Medulla oblongata (tissue), 1 donor: ENCODE measurements around the gene FBXW9.
"Not testable (repeated sequence)": the region's sequence is repeated elsewhere in the genome, so short reads cannot be mapped to it uniquely, and the experiment has no call there.

Source experiments
- DNase-seq: peaks from one replicate; pipeline ENCODE4 v3.0.0-alpha.2; 2015; ENCODE audit errors: extremely low spot score

The FBXW9 gene

DNA sequence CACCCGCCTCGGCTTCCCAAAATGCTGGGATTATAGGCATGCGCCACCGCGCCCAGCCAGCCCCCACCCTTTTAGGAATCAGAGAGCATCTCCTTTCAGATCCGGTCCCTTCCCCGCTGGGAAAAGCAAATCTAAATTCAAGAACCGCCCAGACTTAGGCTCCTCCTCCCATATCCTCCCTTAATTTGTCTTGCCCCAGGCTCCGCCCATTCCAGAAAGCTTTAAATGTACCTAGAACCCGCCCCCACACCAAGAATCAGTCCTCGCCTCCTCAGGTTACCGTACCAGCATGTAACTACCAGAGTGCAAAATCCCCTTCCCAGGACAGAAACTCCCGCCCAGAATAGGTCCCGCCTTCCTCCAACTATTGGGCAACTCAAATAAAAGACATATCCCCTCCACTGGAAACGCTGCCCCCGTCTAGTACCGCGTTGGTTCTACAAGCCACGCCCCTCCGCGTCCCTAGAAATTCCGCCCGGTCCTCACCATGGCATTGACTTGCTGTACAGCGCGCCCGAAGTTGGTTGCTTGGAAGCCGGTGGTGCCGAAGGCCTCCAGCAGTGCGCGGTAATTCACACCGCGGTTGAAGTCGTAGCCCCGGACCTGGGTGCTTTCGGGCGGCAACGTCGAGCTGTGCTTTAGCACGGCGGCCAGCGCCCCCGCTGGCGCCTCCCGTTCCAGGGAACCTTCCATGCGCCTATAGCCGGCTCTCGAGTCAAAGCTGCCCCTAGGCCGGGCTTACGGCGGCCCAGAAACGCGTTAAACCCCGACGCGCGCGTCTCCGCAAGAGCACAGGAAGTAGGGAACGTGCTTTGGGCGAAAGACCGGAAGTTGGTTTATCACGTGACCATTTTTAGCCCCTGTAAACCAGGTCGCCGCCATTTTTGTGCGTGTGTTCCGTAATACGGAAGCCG, 15.1 kb downstream of the FBXW9 start, which contains the start of gene DHPS:
TSS of gene DHPS (minus strand) at position 807 of the 914 bp plus-strand sequence. CDS start at position 693, 114 bp downstream.
- peak; percentile 97 for DNase-seq

- DNase-seq: no peak
These were observed 16.4 kb downstream of the FBXW9 start for GRCh38 chr19:12680034-12680433.

- DNase-seq: not testable (repeated sequence)
These were observed 18.4 kb downstream of the FBXW9 start for GRCh38 chr19:12678039-12678438.

DNA sequence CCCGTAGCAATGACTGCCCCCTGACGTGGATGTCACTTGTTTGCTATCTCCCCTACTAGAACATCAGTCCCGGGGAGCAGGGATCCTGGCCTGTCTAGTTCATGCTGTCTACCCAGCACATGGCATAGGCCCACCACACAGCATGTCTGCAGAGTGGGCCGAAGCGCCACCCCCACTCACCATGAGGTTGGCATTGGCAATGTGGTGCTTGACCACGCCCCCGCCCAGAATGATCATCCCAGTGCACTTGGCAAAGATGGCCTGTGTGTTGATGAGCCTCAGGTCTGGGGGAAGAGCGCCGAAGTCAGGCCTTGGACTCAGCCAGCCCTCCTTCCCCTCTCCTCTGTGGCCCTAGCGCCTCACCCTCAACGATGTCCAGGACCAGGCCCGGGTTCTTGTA, 19.5 kb downstream of the FBXW9 start:
- DNase-seq: no peak

GRCh38 chr19:12676384-12676792, 20.0 kb downstream of the FBXW9 start:
- peak; percentile 68 for DNase-seq

- DNase-seq: no peak
These were observed 20.5 kb downstream of the FBXW9 start for GRCh38 chr19:12675940-12676339.

DNA sequence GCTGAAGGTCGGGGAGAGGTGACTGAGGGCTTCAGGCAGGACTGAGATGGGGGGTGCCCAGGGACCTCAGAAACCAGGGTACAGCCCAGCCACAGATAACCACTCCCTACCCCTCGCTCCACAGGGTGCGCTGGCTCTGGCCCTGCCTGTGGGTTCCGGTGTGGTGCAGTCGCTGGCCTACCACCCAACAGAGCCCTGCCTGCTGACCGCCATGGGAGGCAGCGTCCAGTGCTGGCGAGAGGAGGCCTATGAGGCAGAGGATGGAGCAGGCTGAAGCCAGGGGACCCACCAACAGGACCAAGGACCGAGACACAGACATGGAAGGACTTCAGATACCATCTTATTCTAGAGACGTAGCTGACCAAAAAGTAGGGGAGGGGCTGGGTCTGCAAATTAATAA, 21.0 kb downstream of the FBXW9 start:
- DNase-seq: no peak

DNA sequence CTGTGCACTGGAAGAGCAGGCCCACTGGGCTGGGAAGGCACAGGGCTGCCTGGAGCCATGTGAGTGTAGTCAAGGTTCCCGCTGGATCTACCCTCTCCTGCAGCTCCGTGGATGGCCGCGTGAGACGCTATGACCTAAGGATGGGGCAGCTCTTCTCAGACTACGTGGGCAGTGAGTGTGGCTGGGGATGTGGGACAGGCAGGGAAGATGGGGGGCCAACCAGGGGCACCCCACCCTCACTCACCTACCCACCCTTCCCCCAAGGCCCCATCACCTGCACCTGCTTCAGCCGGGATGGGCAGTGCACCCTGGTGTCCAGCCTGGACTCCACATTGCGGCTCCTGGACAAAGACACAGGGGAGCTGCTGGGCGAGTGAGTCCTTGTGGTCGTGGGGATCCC, 23.7 kb downstream of the FBXW9 start:
- no peak for DNase-seq

- DNase-seq: no peak
These were observed 26.1 kb downstream of the FBXW9 start for GRCh38 chr19:12670159-12670928.

- DNase-seq: peak; percentile 91
These were observed 26.9 kb downstream of the FBXW9 start for GRCh38 chr19:12669270-12670158.

DNA sequence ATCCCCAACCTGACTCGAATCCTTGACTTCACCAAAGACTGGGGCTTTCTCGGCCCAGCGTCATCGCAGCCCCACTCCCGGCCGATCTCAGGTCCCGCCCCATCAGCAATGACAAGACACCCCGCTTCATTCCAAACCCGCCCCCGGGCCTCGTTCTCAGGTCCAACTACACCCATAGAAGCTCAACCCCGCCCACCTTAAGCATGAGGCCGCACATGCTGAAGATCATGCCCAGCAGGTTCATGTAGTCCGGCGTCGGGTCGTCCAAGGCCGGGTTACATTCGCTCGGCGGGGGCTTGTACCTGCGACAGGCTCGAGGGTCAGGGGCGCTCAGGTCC, 27.5 kb downstream of the FBXW9 start:
- DNase-seq: peak; percentile 38

DNA sequence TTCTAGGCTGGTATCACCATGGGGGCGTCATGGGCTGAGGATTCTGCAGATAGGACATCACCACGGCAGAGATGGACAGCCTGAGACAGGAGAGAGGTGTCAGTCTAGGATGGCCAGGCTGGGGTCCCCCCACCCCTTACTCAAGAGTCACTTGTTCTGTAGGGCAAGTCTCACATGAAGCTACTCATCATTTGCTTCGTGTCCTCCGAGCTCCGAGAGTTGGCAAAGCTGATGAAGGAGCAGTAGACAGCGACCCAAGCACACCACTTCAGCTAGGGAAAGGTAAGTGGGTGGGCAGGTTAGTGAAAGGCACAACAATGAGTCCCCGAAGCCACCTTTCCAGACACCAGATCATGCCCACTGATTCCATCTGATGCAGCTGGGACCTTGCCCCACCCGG, 28.1 kb downstream of the FBXW9 start:
- no peak for DNase-seq

- no peak for DNase-seq
These were observed 28.6 kb downstream of the FBXW9 start for GRCh38 chr19:12667731-12668302.

DNA sequence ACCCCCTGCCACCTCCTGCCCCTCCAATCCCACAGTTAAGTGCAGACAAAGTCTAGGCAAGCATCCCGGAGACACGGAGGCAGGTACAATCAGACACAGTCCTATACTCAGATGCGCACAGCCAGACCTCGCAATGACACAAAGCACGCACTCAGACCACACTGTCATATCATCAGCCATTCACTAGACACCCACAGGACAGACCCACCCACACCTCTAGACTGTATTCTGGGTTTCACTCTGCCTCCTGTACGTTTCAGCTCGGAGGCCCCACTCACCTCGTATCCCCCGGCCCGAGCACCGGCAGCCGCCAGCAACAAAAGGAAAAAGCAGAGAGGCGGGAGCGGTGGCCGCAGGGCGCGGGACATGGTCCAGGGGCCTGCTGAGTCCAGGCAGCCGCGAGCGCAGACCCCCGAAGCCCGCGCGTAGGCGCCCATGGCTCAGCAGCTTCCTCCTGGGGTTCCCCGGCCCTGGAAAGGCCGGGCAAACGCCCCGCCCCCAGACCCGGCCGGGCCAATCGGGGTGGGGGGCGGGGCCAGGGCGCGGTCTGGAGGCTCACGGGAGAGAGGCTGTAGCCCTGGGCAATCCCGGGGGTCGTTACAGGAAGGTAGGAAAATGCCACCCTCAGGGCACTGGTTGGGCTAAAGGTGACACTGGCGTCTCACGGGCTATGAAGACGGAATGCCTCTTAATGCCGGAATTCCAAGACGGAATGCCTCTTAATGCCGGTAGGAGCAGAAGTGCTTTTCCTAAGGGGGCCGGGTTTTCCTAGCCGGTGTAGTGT, 30.0 kb downstream of the FBXW9 start, which contains the start of the genes MAN2B1 and WDR83:
TSS of gene MAN2B1 (minus strand) at position 478 of the 784 bp plus-strand sequence. CDS start at position 437, 41 bp downstream.
TSS of gene WDR83 (plus strand) at position 543 of the 784 bp plus-strand sequence. CDS start 2,984 bp downstream, outside the sequence.
- peak; percentile 87 for DNase-seq

- DNase-seq: no peak
These were observed 30.7 kb downstream of the FBXW9 start for GRCh38 chr19:12665671-12666264.

DNA sequence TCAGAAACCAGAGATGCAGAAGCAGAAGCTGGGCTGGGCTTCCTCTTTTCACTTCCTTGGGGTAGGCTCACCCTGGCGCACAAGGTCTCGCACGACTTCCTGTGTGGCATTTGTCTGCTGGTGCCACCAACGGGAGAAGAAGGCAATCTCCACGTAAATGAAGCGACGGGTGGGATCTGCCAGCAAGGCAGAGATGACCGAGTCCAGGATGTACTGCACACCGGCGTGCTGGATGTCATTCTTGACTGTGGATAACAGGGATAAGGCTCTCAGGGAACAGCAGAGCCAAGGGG, 31.2 kb downstream of the FBXW9 start:
- peak; percentile 61 for DNase-seq

DNA sequence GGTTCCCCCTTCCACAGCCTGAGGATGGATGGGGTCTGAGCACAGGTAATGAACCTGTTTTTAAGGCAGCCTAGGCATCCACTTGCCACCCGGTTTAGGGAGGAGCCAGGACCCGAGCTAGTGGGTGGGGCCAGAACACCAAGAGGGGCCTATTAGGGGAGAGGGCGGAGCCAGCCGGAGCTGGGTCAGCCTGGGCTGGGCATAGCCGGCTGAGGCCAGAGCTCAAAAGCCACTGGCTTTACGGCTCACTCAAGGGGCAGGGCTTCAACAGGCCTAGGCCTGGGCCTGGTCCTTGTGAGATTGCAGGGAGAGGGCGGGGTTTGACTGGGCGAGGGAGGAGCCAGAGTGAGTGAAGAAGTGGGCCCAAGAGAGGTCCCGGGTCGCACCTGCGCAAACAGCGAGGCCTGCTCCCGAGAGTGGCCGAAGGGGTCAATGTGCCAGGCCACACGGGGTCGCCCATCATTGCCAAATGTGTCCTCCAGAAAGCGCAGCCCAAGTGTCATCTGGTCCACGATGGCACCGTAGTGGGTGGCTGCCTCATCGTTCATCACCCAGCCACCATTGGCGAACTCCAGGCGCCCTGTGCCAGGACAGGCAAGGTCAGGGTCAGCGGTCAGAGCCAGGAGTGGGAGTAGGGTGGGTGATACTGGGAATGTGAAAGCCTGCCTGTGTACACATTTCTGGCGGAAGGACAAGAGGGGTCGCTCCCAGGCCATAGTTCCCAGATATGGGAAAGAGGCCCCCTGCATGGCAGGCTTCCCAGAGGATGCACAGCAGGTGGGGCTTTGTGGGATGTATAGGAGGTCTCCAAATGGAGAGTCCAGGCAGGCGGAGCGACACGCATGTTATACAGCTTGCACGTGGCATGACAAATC, 31.8 kb downstream of the FBXW9 start:
- DNase-seq: no peak

DNA sequence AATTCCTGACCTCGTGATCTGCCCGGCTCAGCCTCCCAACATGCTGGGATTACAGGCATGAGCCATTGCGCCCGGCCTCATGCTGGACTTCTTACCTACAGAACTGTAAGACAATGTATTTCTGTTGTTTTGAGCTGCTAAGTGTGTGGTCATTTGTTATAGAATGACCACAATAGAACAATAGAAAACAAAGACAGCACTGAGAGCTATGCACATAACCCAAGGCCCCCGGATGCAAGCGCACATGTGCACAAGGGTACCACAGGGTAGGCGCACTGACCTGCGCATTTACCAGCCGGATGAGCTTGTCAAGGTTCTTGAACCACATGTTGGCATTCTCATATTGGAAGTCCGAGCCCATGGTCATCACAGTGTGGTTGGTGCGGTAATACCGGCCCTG, 35.5 kb downstream of the FBXW9 start:
- peak; percentile 45 for DNase-seq

- DNase-seq: no peak
These were observed 38.5 kb downstream of the FBXW9 start for GRCh38 chr19:12657966-12658365.
